Measurements from ENCODE around the gene OTOG. TPM values are rescaled to one million over a fixed set of nuclear protein-coding genes. Genes with fewer than 3 reads are reported as not detected.

OTOG gene
- total and polyA plus RNA-seq, 2 donors (not counting 3 experiments of a cell fraction or from before 2014, with no cell fraction given) = not detected

GRCh38 chr11:17591293-17591692, 44.2 kb downstream of the OTOG start:
- FAIRE-seq (no peak), DNase-seq (ENCODE audit: low read depth, low spot score) (no peak)
- Histone ChIP-seq H2AFZ (ENCODE audit: low read depth, low read length) (no peak overlapping the region), H4K20me1 (replicated peaks; ENCODE audit: control insufficient read depth, extremely low read depth, insufficient read depth, low read length) (no peaks in the 10 kb centered on the region), H3K9ac (replicated peaks; ENCODE audit: extremely low read depth, insufficient read depth, low read length) (no peak overlapping the region), H3K79me2 (ENCODE audit: control insufficient read depth, insufficient read depth, low read length) (no peaks in the 10 kb centered on the region), H3K27ac (ENCODE audit: insufficient read depth, low read depth, low read length) (no peak overlapping the region), H3K36me3 (ENCODE audit: control insufficient read depth in 2 of 2, extremely low read depth in 1 of 2, insufficient read depth in 2 of 2, low read length in 2 of 2) (no peaks in the 10 kb centered on the region), H3K4me3 (replicated peaks in 1 of 3; ENCODE audit: insufficient read depth in 1 of 3, low read depth in 1 of 3, low read length in 3 of 3) (no peak overlapping the region), H3K9me3 (replicated peaks; ENCODE audit: control insufficient read depth, insufficient read depth, low read length) (no peaks in the 10 kb centered on the region), H3K4me1 (ENCODE audit: control insufficient read depth, extremely low read depth, insufficient read depth, low read length) (no peaks in the 10 kb centered on the region), H3K4me2 (ENCODE audit: insufficient read depth, low read length) (no peak overlapping the region), H3K27me3 (ENCODE audit: control insufficient read depth in 2 of 2, insufficient read depth in 2 of 2, low read length in 2 of 2) (no peaks in the 10 kb centered on the region), H3K9me1 (replicated peaks; ENCODE audit: control insufficient read depth, extremely low read depth, insufficient read depth, low read length) (no peaks in the 10 kb centered on the region)
- TF ChIP-seq FOS (IDR thresholded peaks at IDR 0.05; ENCODE audit: borderline replicate concordance, insufficient read depth, low read length) (no peak), POLR2A (IDR thresholded peaks at IDR 0.05; ENCODE audit: low read depth, low read length) (no peak), JUN (IDR thresholded peaks at IDR 0.05; ENCODE audit: borderline replicate concordance, insufficient read depth, insufficient read length, low read depth) (no peak), EZH2 (IDR thresholded peaks at IDR 0.05; ENCODE audit: borderline replicate concordance, low read depth, low read length, severe bottlenecking) (no peak), GATA2 (IDR thresholded peaks at IDR 0.05; ENCODE audit: insufficient read depth, insufficient read length, low read depth, low read length) (no peak), POLR2AphosphoS5 (IDR thresholded peaks at IDR 0.05; ENCODE audit: insufficient read depth, low read depth, low read length) (no peak)
- TF ChIP-seq, protein P1, sequence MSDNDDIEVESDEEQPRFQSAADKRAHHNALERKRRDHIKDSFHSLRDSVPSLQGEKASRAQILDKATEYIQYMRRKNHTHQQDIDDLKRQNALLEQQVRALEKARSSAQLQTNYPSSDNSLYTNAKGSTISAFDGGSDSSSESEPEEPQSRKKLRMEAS (IDR thresholded peaks at IDR 0.05; ENCODE audit: insufficient read depth, insufficient read length) = no peak
- dilution Hi-C loops (cut with MboI; ENCODE audit: extremely low pct_ligation_motif_present, low sequenced_read_pairs) = no loop called here
- CTCF ChIA-PET = interaction anchor here (0.6 kb wide), 1 partner anchor 190 kb away, joined by 4 read pairs; no protein-coding TSS in a partner anchor
- POLR2A ChIA-PET = no interaction called here
- BruUV-seq (replicated peaks) = no TSS peak
- intact Hi-C loops (cut with micrococcal nuclease) = no loop called here

All from endothelial cell of umbilical vein (primary cell).